ENCODE results near the gene TLCD3A. TPM values are rescaled to one million over a fixed set of nuclear protein-coding genes. Genes with fewer than 3 reads are reported as not detected.

The TLCD3A gene
- total RNA-seq, result 31.6 and 37.4 TPM in 2 replicates

GRCh38 chr17:732067-732901 lies at the start of gene TLCD3A:
Gene TLCD3A, plus strand, starts transcription at chr17:732596. Its CDS starts 52 bp downstream, at chr17:732648.

GRCh38 chr17:752002-752619 lies 19.7 kb downstream of the TLCD3A start, which contains the start of gene GEMIN4:
Gene GEMIN4, minus strand, starts transcription at chr17:752264. Its CDS starts 122 bp downstream, at chr17:752142.

GRCh38 chr17:781805-782731 lies 49.7 kb downstream of the TLCD3A start, which contains the start of the genes GLOD4 and MRM3:
Gene GLOD4, minus strand, starts transcription at chr17:782280. Its CDS starts 25 bp downstream, at chr17:782255.
Gene MRM3, plus strand, starts transcription at chr17:782353. Its CDS starts 26 bp downstream, at chr17:782379.

Other genes starting within 250 kb of the TLCD3A start
- gene VPS53, start 17.8 kb upstream of the TLCD3A start, total RNA-seq, result 14.4 and 17.7 TPM in 2 replicates
- 12.6 and 12.8 TPM in 2 replicates for gene GEMIN4, start 19.7 kb downstream of the TLCD3A start, total RNA-seq
- gene GLOD4, start 49.7 kb downstream of the TLCD3A start, total RNA-seq, result 36.3 and 58.0 TPM in 2 replicates
- gene MRM3, start 49.8 kb downstream of the TLCD3A start, total RNA-seq, result 17.7 and 19.5 TPM in 2 replicates
- gene NXN, start 247.2 kb downstream of the TLCD3A start, total RNA-seq, result 20.7 and 46.0 TPM in 2 replicates